KOPT-K1 (cell line): Measurements from ENCODE around the gene PRM3.

Source experiments
- H3K27ac ChIP-seq: fragments of 200-600 bp; sonication (generic); 2 replicates; pipeline ENCODE4 v1.5.1; 2016; ENCODE audit warnings: antibody characterized with exemption, mild to moderate bottlenecking, low read depth, low read length; ENCODE audit not compliant: poor library complexity, severe bottlenecking
- H3K36me3 ChIP-seq: fragments of 200-600 bp; sonication (generic); 2 replicates; pipeline ENCODE4 v1.5.1; 2017; ENCODE audit warnings: antibody characterized with exemption, mild to moderate bottlenecking, low read length, moderate library complexity; ENCODE audit not compliant: insufficient read depth
- H3K9me3 ChIP-seq: fragments of 200-600 bp; sonication (generic); 2 replicates; pipeline ENCODE4 v1.5.1; 2017; ENCODE audit warnings: antibody characterized with exemption, low read length, mild to moderate bottlenecking; ENCODE audit not compliant: insufficient read depth, poor library complexity, severe bottlenecking

PRM3 gene, protein sequence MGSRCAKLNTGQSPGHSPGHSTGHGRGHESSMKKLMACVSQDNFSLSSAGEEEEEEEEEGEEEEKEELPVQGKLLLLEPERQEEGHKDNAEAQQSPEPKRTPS

GRCh38 chr16:11272921-11273720 is at the start of gene PRM3:
TSS of gene PRM3 (minus strand) at chr16:11273629. CDS start at chr16:11273595, 34 bp downstream.
- H3K9me3 ChIP-seq, result no peaks in the 10 kb centered on the region
- no peaks in the 10 kb centered on the region for H3K36me3 ChIP-seq
- H3K27ac ChIP-seq, result no peak within 1 kb of the TSS

DNA sequence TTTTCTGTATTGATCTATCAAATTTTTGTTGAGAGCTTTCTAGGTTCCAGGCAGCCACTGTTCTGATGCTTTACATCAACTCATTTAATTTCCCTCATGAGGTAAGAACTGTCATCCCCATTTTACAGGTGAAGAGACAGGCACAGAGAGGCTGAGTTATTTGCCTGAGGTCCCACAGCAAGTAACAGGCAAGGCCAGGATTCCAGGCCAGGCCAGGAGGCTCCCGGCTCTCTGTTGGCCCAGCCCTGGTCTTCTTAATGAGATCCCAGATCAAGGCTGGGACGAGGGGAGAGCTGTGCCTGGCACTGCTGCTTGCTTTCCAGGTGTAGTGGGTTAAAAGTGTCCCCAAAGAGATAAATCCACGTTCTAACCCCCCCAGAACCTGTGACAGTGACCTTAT is 49.4 kb upstream of the PRM3 start:
- Histone ChIP-seq H3K27ac (no peak overlapping the region), H3K36me3 (no peaks in the 10 kb centered on the region), H3K9me3 (no peaks in the 10 kb centered on the region)

- Histone ChIP-seq H3K36me3 (no peaks in the 10 kb centered on the region), H3K27ac (no peak overlapping the region), H3K9me3 (no peaks in the 10 kb centered on the region)
Measured at GRCh38 chr16:11321662-11322061, 48.2 kb upstream of the PRM3 start.

- no peaks in the 10 kb centered on the region for H3K9me3 ChIP-seq
Measured at GRCh38 chr16:11320170-11320569, 46.7 kb upstream of the PRM3 start.

DNA sequence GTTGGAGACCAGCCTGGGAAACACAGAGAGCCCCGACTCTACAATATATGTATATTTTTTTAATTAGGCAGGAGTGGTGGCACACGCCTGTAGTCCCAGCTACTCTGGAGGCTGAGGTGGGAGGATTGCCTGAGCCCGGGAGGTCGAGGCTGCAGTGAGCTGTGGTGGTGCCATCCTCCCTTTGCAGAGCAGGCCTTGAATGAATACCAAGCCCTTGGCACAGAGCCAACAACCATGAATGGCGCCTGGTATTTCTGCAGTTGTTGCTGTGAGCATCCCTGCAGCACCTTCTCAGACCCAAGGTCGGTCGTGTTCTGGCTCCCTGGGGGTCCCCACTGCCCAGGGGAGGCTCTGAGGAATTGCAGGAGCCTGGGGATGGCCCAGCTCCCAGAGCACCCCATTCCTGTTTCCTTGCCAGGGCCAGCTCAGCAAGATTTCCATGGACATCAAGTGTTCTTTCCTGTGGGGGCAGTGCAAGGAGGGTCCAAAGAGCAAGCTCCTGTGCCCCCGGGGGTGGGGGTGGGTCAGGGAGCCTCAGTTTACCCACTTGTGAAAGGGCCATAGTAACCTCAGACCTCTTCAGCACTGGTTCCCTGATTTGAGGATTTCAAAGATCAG is 46.2 kb upstream of the PRM3 start:
- no peaks in the 10 kb centered on the region for H3K9me3 ChIP-seq
- no peaks in the 10 kb centered on the region for H3K36me3 ChIP-seq
- no peak overlapping the region for H3K27ac ChIP-seq

More at GRCh38 chr16:11320170-11320569, 46.7 kb upstream of the PRM3 start:
- Histone ChIP-seq H3K27ac (no peak overlapping the region), H3K36me3 (no peaks in the 10 kb centered on the region)

DNA sequence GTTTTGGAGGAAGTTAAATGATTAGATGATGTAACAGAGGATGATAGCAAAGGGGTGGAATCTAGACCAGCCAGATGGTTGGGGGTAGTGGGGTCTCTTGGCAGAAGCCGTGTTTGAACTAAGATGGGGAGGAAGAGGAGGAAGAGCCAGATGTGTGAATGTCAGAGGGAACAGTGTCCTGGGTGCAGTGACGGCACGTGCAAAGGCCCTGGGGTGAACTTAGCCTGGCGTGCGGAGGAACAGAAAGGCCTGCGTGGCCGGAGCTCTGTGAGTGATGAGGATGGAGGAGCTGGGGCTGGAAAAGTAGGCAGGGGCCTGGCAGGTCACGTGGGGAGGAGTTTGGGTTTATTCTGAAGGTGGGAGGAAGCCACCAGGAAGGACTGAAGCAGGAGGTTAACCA is 45.4 kb upstream of the PRM3 start:
- Histone ChIP-seq H3K36me3 (no peaks in the 10 kb centered on the region), H3K27ac (no peak overlapping the region), H3K9me3 (no peaks in the 10 kb centered on the region)

DNA sequence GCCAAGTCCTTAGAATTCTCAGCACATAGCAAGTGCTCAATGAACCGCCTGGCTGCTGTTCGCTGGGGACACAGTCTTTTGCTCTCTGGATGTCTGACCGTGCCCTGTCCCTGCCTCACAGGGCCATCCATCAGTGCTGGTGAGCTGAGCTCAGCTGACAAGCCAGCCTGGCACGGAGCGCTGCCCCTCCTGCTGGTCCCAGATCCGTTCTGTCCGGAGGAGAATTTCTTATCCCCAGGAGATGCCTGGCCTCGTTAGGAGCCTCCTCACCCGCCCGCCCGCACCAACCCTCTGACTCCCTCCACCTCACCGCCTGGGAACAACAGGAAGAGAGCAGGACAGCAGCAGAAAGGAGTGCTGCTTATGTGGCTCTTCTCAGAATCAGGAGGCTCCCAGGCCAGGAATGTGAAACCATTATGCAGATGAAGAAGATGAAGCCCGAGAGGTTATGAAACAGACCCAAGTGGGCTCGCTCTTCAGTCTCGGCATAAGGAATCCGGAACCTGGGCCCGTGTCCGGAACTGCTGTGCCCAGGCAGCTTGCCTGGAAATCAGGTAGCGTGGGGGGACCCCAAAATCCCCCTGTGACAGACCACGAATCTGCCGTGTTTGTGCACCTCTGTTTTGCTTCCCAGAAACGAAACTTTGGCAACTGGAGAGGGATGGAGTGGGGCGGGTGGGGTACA is 43.0 kb upstream of the PRM3 start:
- H3K27ac ChIP-seq, result no peak overlapping the region
- H3K9me3 ChIP-seq, result no peaks in the 10 kb centered on the region
- H3K36me3 ChIP-seq, result no peaks in the 10 kb centered on the region

DNA sequence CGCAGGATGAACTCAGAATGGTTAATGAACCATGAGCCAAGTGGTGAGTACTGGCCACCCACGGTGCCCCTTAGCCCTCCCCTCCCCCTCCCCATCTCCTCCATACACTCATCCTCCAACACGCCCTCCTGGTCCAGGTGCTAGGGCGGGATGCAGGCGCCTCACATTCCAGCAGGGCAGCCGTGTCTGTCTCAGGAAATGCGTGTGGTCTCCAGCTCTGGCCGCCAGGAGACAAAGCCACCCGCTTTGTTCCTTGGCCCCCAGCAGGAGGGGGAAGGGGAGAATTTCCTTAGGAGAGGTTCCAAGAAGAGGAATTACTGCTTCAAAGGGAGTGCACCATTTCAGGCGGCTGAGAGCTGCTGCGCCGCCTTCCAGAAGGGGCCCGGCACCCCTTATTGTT is 42.1 kb upstream of the PRM3 start:
- H3K36me3 ChIP-seq, result no peaks in the 10 kb centered on the region
- H3K27ac ChIP-seq, result no peak overlapping the region
- H3K9me3 ChIP-seq, result no peaks in the 10 kb centered on the region

- Histone ChIP-seq H3K9me3 (no peaks in the 10 kb centered on the region), H3K27ac (no peak overlapping the region), H3K36me3 (no peaks in the 10 kb centered on the region)
Measured at GRCh38 chr16:11314309-11314894, 41.0 kb upstream of the PRM3 start.

- Histone ChIP-seq H3K9me3 (no peaks in the 10 kb centered on the region), H3K27ac (peak overlapping the region; percentile 57), H3K36me3 (no peaks in the 10 kb centered on the region)
Measured at GRCh38 chr16:11313493-11314308, 40.3 kb upstream of the PRM3 start.

DNA sequence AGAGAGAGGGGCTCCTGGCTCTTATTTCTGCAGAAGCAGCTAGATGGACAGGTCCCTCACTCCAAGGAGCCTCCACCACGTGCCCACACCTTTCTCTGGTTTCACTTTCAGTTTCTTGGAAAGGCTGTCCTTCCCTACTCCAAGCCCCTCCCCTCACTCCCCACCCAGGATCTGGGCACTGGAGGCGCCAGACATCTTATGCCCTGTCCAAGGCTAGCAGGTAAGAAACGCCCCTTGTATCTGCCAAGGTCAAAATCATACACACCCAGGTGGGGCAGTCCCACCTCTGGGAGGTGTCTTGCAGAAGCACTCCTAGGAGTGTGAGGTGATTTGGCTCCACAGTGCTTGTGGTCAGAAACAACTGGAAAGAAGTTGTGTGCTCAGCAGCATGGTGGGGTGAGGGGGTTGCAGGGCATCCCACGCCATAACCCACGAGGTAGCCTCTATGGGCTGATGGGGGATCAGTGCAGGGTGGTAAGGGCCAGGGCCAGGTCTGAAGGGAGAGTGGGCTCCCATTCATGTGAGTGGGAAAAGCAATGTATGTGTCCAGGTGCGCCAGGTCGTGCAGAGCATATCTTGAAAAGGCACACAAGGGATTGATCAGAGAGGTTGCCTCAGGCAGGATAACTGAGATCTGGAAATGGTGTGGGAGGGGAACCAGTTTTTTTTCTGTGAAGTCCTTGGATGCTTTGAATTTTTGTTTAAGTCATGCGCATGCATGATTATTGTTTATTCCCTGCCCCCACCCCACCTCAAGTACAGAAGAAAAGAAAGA is 39.5 kb upstream of the PRM3 start:
- Histone ChIP-seq H3K9me3 (no peaks in the 10 kb centered on the region), H3K27ac (peak overlapping the region; percentile 57), H3K36me3 (no peaks in the 10 kb centered on the region)

- Histone ChIP-seq H3K9me3 (no peaks in the 10 kb centered on the region), H3K27ac (peak overlapping the region; percentile 59), H3K36me3 (no peaks in the 10 kb centered on the region)
Measured at GRCh38 chr16:11310997-11311561, 37.6 kb upstream of the PRM3 start.

DNA sequence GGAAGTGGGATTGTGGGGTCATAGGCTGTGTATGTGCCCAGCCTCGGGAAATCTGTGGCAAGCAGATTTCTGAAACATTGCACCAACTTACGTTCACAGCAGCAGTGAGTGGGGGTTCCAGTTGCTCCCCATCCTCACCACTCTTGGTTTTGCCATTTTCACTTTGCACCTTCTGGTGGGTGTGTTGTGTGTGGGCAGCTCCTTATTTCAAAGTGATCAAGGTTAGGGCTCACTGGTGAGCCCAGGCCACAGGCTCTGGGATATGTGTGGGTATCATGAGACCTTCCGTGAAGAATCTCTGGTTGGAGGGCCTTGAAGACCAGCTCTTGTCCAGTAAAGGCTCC is 37.2 kb upstream of the PRM3 start:
- H3K27ac ChIP-seq, result peak overlapping the region; percentile 59
- no peaks in the 10 kb centered on the region for H3K9me3 ChIP-seq
- H3K36me3 ChIP-seq, result no peaks in the 10 kb centered on the region
